WI38 (cell line): ENCODE data around the gene SPSB1.

ENCODE experiments used
- H3K4me3 ChIP-seq: 2 replicates; pipeline ENCODE4 v1.5.1; 2011; ENCODE audit warnings: low read depth, mild to moderate bottlenecking, control low read depth, low read length
- TF ChIP-seq, protein P1 (sequence below): IDR thresholded peaks from 2 replicates; pipeline ENCODE4 v1.5.1; 2012; ENCODE audit warnings: low read depth, mild to moderate bottlenecking, control low read depth, low read length

Gene SPSB1

DNA sequence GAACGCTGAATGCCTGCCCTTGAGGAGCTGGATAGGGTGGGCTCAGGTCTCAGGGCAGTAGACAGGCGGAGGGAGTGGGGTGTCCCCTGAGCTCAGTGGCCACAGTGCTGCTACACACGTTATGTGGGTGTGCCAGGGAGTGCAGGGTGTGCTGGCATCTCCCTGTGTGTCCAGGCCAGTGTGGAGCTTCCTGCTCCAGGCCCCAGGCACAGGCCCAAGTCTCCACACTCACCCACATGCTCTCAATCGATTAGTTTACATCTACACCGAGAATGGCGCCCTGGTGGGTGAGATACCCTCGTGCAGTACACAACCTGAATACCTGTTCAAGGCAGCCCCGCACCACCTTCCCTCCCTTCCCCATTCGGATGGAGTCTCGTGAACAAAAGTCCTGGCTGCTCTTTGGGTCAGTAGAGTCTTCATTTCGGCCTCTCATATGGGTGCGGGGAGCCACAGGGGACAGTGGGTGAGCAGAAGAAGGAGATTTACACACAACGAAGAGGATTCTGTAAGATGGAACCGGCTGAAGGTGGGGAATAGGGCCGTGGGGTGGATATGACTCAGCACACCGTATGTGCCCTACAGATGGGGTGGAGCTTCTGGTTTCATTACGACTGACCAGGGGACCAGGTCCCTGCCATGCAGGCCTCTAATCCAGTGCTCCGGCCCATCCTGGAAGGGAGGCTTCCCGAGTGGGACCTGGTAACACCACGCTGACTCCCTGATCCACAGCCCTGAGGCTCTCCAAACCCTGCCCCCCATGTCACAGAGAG, 93.3 kb downstream of the SPSB1 start:
- TF ChIP-seq, protein P1, sequence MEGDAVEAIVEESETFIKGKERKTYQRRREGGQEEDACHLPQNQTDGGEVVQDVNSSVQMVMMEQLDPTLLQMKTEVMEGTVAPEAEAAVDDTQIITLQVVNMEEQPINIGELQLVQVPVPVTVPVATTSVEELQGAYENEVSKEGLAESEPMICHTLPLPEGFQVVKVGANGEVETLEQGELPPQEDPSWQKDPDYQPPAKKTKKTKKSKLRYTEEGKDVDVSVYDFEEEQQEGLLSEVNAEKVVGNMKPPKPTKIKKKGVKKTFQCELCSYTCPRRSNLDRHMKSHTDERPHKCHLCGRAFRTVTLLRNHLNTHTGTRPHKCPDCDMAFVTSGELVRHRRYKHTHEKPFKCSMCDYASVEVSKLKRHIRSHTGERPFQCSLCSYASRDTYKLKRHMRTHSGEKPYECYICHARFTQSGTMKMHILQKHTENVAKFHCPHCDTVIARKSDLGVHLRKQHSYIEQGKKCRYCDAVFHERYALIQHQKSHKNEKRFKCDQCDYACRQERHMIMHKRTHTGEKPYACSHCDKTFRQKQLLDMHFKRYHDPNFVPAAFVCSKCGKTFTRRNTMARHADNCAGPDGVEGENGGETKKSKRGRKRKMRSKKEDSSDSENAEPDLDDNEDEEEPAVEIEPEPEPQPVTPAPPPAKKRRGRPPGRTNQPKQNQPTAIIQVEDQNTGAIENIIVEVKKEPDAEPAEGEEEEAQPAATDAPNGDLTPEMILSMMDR: no peak
- H3K4me3 ChIP-seq: no peak overlapping the region

DNA sequence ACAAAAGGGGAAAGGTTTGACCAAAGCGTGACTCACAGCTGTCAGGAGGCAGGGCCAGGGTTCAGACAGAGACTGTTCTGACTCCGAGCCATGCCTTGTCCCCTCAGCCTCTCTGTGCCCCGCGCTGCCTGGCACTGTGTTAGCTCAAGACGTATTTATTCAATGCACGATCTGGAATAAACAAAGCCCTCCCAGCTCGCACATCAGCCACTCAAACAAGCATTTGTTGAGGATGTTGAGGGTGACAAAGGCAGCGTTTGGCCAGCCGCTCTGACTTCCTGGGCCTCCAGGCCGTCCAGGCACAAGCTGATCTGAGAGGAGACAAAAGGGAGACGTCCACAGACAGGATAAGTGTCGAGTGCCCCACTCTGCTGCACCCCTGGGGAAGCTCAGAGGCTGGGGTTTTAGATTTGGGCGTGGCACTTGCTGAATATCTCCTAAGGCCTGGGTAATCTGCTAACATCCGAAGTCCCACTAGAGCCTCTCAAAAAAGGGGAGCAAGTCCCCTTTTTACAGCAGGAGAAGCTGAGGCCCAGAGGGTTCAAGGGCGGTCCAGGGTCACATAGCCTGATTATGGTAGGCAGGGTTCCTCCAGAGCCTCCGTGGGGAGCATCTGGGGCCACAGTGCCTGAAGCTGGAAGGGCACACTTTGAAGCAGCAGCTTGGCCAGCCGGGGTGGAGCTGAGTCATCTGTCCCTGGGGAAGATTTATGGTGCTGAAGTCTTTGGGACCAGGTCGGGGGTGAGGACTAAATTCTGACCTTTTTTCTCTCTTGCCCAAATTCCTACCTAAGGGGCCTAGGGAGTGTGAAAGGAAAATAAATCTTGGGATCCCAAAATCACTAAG, 95.9 kb downstream of the SPSB1 start:
- H3K4me3 ChIP-seq: no peak overlapping the region
- TF ChIP-seq, protein P1: no peak

DNA sequence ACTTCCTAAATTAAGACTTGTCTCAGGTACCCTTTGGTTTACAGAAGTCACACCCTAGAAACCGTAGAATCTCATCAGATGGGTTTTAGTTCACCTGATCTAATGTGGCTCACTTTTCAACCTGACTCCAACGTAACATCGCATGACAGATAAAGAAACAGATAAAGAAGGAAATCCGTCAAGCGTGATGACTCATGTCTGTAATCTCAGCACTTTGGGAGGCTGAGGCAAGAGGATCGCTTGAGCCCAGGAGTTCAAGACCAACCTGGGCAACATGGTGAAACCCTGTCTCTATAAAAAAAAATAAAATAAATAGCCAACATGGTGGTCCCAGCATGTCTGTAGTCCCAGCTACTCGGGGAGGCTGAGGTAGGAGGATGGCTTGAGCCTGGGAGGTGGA, 97.3 kb downstream of the SPSB1 start:
- TF ChIP-seq, protein P1: no peak
- no peak overlapping the region for H3K4me3 ChIP-seq

DNA sequence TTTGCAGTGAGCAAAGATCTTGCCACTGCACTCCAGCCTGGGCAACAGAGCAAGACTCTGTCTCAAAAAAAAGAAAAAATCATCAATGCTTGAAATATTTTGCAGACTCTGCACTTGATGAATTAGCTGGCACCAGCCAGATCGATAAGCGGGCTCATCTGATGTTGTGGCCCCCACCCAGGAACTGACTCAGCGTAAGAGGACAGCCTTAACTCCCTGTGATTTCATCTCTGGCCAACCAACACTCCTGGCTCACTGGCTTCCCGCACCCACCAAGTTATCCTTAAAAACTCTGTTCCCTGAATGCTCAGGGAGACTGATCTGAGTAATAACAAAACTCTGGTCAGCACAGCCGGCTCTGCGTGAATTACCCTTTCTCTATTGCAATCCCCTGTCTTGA, 98.9 kb downstream of the SPSB1 start:
- TF ChIP-seq, protein P1: no peak
- H3K4me3 ChIP-seq: no peak overlapping the region

DNA sequence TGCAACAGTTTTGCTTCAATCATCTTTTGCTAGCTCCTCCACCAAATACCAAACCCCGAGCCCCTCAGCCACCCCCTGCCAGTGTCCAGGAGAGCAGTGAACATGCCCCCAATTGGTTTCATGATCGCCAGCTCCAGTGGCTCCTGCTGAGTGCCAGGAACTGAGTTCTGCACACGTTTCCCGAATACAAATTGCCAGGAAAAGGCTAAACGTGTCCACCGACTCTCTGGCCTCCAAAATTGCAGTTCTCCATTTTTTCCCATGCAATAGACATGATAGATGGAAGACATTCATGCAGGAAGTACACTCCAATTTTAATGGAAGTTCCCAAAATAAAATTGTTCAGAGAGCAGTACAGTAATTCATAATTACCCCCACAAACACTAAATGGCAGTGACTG, 101.3 kb downstream of the SPSB1 start:
- no peak overlapping the region for H3K4me3 ChIP-seq

GRCh38 chr1:9395018-9395417, 102.3 kb downstream of the SPSB1 start:
- H3K4me3 ChIP-seq: no peak overlapping the region
- TF ChIP-seq, protein P1: no peak

More for the DNA sequence above, 101.3 kb downstream of the SPSB1 start:
- TF ChIP-seq, protein P1: no peak

DNA sequence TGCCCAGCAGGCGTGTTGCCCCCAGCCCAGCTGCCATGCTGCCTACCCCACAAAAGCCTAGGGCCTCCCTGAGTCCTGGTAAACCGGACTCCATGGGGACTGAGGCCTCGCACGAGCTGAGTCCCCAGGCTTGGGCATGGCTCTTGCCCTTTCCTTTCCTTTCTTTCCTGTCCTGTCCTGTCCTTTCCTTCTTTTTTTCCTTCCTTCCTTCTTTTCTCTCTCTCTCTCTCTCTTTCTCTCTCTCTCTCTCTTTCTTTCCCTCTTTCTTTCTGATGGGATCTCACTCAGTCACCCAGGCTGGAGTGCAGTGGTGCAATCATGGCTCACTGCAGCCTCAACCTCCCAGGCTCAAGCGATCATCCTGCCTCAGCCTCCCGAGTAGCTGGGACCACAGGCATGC, 104.4 kb downstream of the SPSB1 start:
- TF ChIP-seq, protein P1: no peak
- H3K4me3 ChIP-seq: no peak overlapping the region
